Mucosa of descending colon (tissue), 3 donors: ENCODE results near the gene TMEM107. TPM values are rescaled to one million over a fixed set of nuclear protein-coding genes. Genes with fewer than 3 reads are reported as not detected.
A peak's percentile ranks its signal among the peaks of the same experiment; 100 is the strongest.

Experiments
- ATAC-seq: fragments of 200-7000 bp; cut with Tn5 transposase; one replicate; pipeline ENCODE4 v1.9.1; 2020; ENCODE audit warnings: mild to moderate bottlenecking, moderate library complexity
- DNase-seq, 3 donors: peaks; one replicate each; pipeline ENCODE4 v3.0.0-alpha.2; 2020
- H3K36me3 ChIP-seq: fragments of 200-600 bp; one replicate; pipeline ENCODE4 v1.8.0; 2021; ENCODE audit warnings: low read depth, mild to moderate bottlenecking
- H3K4me1 ChIP-seq: fragments of 200-600 bp; one replicate; pipeline ENCODE4 v1.8.0; 2021; ENCODE audit warnings: low read depth, mild to moderate bottlenecking
- H3K4me3 ChIP-seq: fragments of 200-600 bp; one replicate; pipeline ENCODE4 v1.8.0; 2021; ENCODE audit warnings: mild to moderate bottlenecking
- H3K9me3 ChIP-seq: fragments of 200-600 bp; one replicate; pipeline ENCODE4 v1.8.0; 2021; ENCODE audit warnings: mild to moderate bottlenecking
- CTCF ChIP-seq: fragments of 200-600 bp; IDR thresholded peaks from one replicate; pipeline ENCODE4 v1.8.0; 2022; ENCODE audit warnings: antibody characterized with exemption, mild to moderate bottlenecking
- intact Hi-C, 2 donors: fragments of 100-400 bp; cut with DNase I in 1 of 2; cut with micrococcal nuclease in 1 of 2; formaldehyde crosslinking; loops; one replicate each; pipeline versions ENCODE4 v1.11.0 to v1.11.1; 2022; cut with DNase I, micrococcal nuclease
- microRNA-seq: library from miRNA; unstranded; fragments of <30 nt; microRNA quantifications from one replicate; pipeline ENCODE4, GENCODE V29; 2019
- total RNA-seq, 3 donors: library from RNA; stranded (reverse); fragmentation: NEBNext Ultra II Directional in 2 of 3; extraction: Animal tissue kit (Norgen Biotek cat#: 25700) in 2 of 3; gene quantifications; one replicate each; pipeline versions ENCODE4 v1.2.1 to v1.2.4, GENCODE V29; 2021 to 2023
- donor health status: DM: no; HTN: no; CAD: no; lungs with moderate emphysema.
- donor health status: DM: no; HTN: no; CAD: no.
- donor health status: DM: no; HTN: yes; CAD: no.

TMEM107 gene
- total RNA-seq, 3 donors from 2014 or later, result 8.0 to 19.1 (median 9.6) TPM

GRCh38 chr17:8125154-8125946 is 50.8 kb downstream of the TMEM107 start:
- Histone ChIP-seq H3K4me1 (peaks cover 61% of the 10 kb centered on the region), H3K36me3 (no peaks in the 10 kb centered on the region), H3K9me3 (no peaks in the 10 kb centered on the region), H3K4me3 (no peak overlapping the region)
- TF ChIP-seq CTCF, result no peak
- DNase-seq (peak; percentile 80 to 87 (median 86)), ATAC-seq (peak; percentile 39)
- intact Hi-C loops, result no loop called here

- no peaks in the 10 kb centered on the region for H3K36me3 ChIP-seq
- no peak for TF ChIP-seq CTCF
- intact Hi-C loops, result no loop called here
- peaks cover 62% of the 10 kb centered on the region for H3K4me1 ChIP-seq
- no peak for ATAC-seq
- H3K9me3 ChIP-seq, result no peaks in the 10 kb centered on the region
- H3K4me3 ChIP-seq, result no peak overlapping the region
- peak in 1 of 3 donors; percentile 27 for DNase-seq
Observed at GRCh38 chr17:8124350-8125153, 51.6 kb downstream of the TMEM107 start.

GRCh38 chr17:8123695-8124349 is 52.4 kb downstream of the TMEM107 start, which contains the start of gene HES7:
HES7 (minus strand) TSS chr17:8124106; CDS start chr17:8124084, 22 bp downstream.
- Histone ChIP-seq H3K4me1 (peaks cover 62% of the 10 kb centered on the region), H3K4me3 (no peak within 1 kb of the TSS), H3K9me3 (no peaks in the 10 kb centered on the region), H3K36me3 (no peaks in the 10 kb centered on the region)
- no peak for TF ChIP-seq CTCF
- peak in 1 of 3 donors; percentile 27 for DNase-seq
- no peak for ATAC-seq
- intact Hi-C loops, result no loop called here

- H3K9me3 ChIP-seq, result no peaks in the 10 kb centered on the region
- H3K4me1 ChIP-seq, result peaks cover 67% of the 10 kb centered on the region
- intact Hi-C loops, result no loop called here
- peak in 2 of 3 donors; percentile 44 to 61 for DNase-seq
- no peak overlapping the region for H3K4me3 ChIP-seq
- ATAC-seq, result no peak
- H3K36me3 ChIP-seq, result no peaks in the 10 kb centered on the region
- no peak for TF ChIP-seq CTCF
Observed at GRCh38 chr17:8122924-8123694, 53.1 kb downstream of the TMEM107 start.

Small RNAs within 50 kb of the gene (microRNA-seq; reads per million reads assigned to microRNA genes)
- gene MIR4521, result 13.3 reads per million, percentile 38 among the genes with 10 or more reads in this experiment
- gene MIR6883, result not detected

Other genes starting within 250 kb of the TMEM107 start
- gene KCNAB3, start 246.5 kb downstream of the TMEM107 start, total RNA-seq, result 1 to 10 TPM; 3.3 to 5.5 (median 3.9) TPM
- gene TRAPPC1, start 244.4 kb downstream of the TMEM107 start, total RNA-seq, result 100 to 1,000 TPM in 2 of 3 donors, 10 to 100 TPM in 1; 86.2 to 116 (median 114) TPM
- gene CNTROB, start 244.2 kb downstream of the TMEM107 start, total RNA-seq, result 10 to 100 TPM; 23.7 to 34.5 (median 31.4) TPM
- gene GUCY2D, start 173.8 kb downstream of the TMEM107 start, total RNA-seq, result under 1 TPM in 1 of 3 donors, not detected in 2; 0.26 TPM
- gene ALOX15B, start 137.3 kb downstream of the TMEM107 start, total RNA-seq, result 1 to 10 TPM in 2 of 3 donors, under 1 TPM in 1; 0.66 to 1.3 (median 1.1) TPM
- gene ALOX12B, start 88.7 kb downstream of the TMEM107 start, total RNA-seq, result under 1 TPM; 0.25 to 0.65 (median 0.49) TPM
- gene ALOXE3, start 57.9 kb downstream of the TMEM107 start, total RNA-seq, result not detected
- under 1 TPM in 1 of 3 donors, not detected in 2; 0.28 TPM for gene HES7, start 52.3 kb downstream of the TMEM107 start, total RNA-seq
- gene PER1, start 24.0 kb downstream of the TMEM107 start, total RNA-seq, result 100 to 1,000 TPM in 1 of 3 donors, 10 to 100 TPM in 2; 14.9 to 185 (median 84.0) TPM
- gene VAMP2, start 13.4 kb downstream of the TMEM107 start, total RNA-seq, result 10 to 100 TPM; 56.4 to 77.2 (median 62.8) TPM
- gene BORCS6, start 13.8 kb upstream of the TMEM107 start, total RNA-seq, result 10 to 100 TPM; 10.5 to 11.4 (median 11.0) TPM
- 10 to 100 TPM in 1 of 3 donors, 1 to 10 TPM in 2; 5.2 to 27.3 (median 5.7) TPM for gene AURKB, start 34.2 kb upstream of the TMEM107 start, total RNA-seq
- 10 to 100 TPM; 35.6 to 59.6 (median 57.7) TPM for gene CTC1, start 71.7 kb upstream of the TMEM107 start, total RNA-seq
- gene PFAS, start 72.9 kb upstream of the TMEM107 start, total RNA-seq, result 10 to 100 TPM; 18.7 to 31.7 (median 30.1) TPM
- 10 to 100 TPM; 11.5 to 26.9 (median 15.5) TPM for gene RANGRF, start 112.3 kb upstream of the TMEM107 start, total RNA-seq
- 10 to 100 TPM in 1 of 3 donors, 1 to 10 TPM in 2; 8.4 to 10.3 (median 9.3) TPM for gene SLC25A35, start 119.0 kb upstream of the TMEM107 start, total RNA-seq
- gene ARHGEF15, start 133.9 kb upstream of the TMEM107 start, total RNA-seq, result 1 to 10 TPM; 2.1 to 3.0 (median 2.8) TPM
- not detected for gene ODF4, start 163.5 kb upstream of the TMEM107 start, total RNA-seq
- 1,000 to 10,000 TPM; 1,217 to 1,361 (median 1,229) TPM for gene RPL26, start 206.8 kb upstream of the TMEM107 start, total RNA-seq
- gene RNF222, start 221.4 kb upstream of the TMEM107 start, total RNA-seq, result not detected